Activated CD8-positive, alpha-beta memory T cell treated with anti-CD3 and anti-CD28 coated beads, Interleukin-2, amount 50 U/mL, for 24 hours (primary cell): ENCODE results near the gene CHCHD3.

ENCODE experiments used
- DNase-seq: peaks from one replicate; pipeline ENCODE4 v3.0.0-alpha.2; 2020; ENCODE audit errors: extremely low read depth

The CHCHD3 gene

DNA sequence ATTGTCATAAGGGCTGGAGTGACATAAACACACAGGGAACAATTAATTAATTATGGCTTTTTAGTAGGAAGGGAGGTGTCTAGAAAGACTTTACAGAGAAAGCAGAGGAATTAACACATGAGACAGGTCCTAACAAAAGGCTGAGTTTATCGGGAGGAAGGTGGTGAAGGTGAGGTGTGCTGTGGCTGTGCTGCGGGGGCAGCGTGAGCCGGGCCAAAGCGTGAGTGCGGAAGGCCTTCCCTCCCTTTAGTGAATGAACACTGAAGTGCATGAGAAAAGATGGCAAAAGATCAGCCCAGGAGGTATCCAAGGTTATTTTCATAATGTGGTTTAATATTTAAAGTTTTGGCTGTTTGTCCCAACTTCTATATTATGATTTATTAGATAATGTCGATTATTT is 262.2 kb downstream of the CHCHD3 start:
- no peak for DNase-seq

DNA sequence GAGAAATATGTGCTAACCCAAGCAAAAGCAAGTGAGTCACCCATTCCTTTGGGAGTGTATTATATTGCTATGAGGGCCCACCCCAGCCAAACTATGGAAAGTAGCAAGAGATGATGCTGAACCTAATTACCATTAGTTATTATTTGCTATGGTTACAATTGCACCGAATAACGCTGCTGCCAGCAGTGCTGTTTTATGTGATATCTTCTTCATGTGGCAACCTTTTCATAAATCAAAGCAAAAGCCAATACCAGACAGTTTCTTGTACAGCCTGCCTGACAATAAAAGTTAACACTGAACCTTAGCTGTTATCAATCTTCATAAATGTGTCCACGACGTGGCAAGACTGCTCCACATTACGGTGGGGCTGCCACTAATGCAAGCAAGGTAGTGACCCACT is 263.9 kb downstream of the CHCHD3 start:
- no peak for DNase-seq

DNA sequence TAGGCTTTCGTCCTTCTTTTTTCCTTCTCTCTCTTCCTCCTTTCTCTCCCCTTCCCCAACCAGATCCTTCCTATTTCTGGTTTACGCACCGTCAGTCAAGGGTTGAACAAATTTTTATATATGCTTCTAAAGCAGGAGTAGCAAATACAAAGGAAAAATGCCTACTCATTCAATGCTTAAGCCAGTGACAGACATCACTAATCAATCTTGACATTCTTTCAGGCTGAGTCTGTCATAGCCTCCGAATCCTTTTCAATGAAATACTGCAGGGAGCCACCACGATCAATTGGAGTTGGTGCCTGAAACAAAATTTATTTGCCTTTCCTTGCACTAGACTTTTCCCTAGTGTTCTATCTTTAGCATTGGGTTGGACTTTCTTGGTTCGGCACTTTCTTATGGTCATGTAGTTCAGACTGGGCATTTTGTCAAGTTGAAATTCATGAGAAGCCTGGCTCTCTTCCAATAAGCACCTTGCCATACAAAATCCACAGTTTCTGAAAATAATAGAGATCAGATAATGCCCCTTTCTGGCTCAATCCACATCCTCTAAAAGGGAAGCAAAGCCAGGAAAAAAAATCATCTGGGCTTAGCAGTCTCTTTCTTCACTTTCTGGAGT is 266.1 kb downstream of the CHCHD3 start:
- no peak for DNase-seq

DNA sequence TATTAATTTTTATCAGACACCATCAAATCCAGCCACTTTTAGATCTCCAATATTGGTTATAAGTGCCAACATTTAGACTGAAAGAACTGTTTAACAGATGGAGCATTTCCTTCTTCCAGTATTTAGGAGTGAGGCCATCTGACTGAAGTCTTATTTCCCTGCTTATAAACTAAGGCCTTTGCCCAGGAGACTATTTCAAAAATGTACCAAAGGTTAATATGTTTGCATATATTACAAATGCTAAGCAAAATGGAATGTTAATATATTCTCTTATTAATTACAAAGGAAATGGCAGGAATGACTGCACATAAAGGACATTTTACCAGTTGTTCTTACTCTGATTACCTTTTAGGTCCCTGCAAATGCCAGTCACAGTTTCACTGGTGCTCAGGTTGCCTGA is 266.8 kb downstream of the CHCHD3 start:
- no peak for DNase-seq

DNA sequence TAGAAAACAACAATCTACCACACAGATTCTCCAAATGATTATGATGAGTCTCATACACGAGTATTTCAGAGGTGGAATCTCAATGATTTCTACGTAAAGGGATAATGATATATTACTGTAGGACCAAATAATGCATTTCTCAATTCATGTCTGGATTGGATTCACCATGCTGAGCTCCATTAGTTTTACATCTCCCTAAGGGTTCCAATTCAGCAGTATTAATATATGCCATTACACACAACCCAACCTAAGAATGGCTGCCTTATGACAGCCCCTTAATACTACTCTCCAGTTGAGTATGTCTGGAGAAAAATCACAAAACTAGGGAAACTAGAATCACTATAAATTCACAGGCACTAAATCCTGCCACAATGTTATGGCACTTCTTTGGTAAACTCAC is 271.3 kb downstream of the CHCHD3 start:
- no peak for DNase-seq

- DNase-seq = no peak
Measured at GRCh38 chr7:132806834-132807233, 275.1 kb downstream of the CHCHD3 start.

- DNase-seq = no peak
Measured at GRCh38 chr7:132805766-132806165, 276.1 kb downstream of the CHCHD3 start.

DNA sequence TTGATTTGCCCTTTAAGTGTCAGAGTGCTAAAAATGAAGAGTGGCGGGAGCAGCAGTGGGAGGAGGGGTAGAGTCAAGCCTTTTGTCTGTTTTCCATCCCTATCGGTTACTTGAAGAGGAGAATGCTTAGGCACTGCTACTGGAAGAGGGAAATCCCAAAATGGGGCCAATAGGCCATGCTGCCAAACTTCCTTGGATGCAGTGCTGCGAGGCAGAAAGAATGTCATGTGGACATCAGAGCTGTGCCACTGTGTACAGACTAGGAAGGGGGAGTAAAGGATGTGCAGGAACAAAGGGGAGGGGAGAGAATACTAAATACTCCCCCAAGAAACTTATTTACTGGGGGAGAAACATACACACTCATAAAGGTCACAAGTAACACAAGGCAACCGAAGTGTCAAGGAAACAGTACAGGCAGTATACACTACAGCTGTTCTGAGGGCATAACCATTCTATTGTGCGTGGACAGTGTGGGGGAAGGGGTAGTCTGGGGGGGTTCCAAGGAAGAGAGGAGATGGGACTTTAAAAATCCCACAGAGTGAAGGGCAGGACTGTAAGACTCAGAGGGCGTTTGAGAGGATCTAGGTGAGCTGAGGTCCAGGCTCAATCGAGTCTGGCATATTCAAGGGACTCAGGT is 276.9 kb downstream of the CHCHD3 start:
- no peak for DNase-seq

DNA sequence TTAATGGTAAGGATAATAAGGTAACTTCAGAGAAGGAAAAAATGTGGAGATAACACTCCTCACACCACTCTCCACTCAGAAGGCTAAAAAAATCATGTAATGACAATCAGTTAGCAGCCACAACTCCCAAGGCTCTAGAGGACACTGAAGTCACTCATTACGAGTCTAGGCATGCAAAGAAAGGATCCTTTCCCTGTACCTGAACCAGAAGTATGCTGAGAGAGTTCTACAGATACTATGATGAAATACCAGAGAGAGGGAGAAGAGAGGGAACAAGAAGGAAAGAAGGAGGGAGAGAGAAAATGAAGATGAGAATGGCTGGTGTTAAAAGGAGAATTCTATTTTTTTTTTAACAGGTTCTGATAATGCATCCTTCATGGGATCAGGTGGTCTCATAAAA is 281.4 kb downstream of the CHCHD3 start:
- DNase-seq = no peak

- no peak for DNase-seq
Measured at GRCh38 chr7:132799081-132799413, 282.8 kb downstream of the CHCHD3 start.

- DNase-seq = no peak
Measured at GRCh38 chr7:132797152-132797551, 284.7 kb downstream of the CHCHD3 start.

DNA sequence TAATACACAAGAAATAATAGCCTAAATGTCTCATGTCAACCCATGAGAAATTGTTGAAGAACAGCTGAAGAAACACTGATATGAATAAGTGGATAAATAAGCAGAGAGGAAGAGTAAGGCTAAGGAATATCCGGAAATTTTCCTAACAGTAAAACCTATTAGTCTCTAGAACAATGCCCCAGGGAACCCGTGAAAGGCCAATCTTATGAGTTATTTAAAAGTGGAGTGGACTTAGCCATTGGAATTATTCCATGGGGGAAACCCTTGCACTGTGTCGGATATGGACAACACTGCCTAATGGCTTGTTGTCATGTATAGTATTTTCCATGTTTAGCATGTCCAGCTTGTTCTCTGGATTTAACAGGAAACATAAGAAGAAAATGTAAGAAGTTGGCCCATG is 288.4 kb downstream of the CHCHD3 start:
- DNase-seq = no peak

- no peak for DNase-seq
Measured at GRCh38 chr7:132791036-132791435, 290.9 kb downstream of the CHCHD3 start.

- no peak for DNase-seq
Measured at GRCh38 chr7:132790104-132790503, 291.8 kb downstream of the CHCHD3 start.

GRCh38 chr7:132789281-132789680 is 292.6 kb downstream of the CHCHD3 start:
- no peak for DNase-seq

DNA sequence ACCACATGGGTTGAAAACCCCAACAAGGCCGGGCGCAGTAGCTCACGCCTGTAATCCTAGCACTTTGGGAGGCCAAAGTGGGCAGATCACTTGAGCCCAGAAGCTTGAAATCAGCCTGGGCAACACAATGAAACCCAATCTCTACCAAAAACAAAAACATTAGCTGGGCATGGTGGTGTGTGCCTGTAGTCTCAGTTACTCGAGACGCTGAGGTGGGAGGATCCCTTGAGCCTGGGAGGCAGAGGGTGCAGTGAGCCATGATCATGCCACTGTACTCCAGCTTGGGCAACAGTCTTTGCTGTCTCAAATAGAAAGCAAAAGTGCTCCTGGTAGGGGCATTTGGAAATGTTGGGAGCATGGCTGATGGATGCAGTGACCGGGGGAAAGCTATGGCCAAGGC is 296.0 kb downstream of the CHCHD3 start:
- no peak for DNase-seq

- no peak for DNase-seq
Measured at GRCh38 chr7:132784406-132784805, 297.5 kb downstream of the CHCHD3 start.

- no peak for DNase-seq
Measured at GRCh38 chr7:132783824-132784223, 298.1 kb downstream of the CHCHD3 start.

DNA sequence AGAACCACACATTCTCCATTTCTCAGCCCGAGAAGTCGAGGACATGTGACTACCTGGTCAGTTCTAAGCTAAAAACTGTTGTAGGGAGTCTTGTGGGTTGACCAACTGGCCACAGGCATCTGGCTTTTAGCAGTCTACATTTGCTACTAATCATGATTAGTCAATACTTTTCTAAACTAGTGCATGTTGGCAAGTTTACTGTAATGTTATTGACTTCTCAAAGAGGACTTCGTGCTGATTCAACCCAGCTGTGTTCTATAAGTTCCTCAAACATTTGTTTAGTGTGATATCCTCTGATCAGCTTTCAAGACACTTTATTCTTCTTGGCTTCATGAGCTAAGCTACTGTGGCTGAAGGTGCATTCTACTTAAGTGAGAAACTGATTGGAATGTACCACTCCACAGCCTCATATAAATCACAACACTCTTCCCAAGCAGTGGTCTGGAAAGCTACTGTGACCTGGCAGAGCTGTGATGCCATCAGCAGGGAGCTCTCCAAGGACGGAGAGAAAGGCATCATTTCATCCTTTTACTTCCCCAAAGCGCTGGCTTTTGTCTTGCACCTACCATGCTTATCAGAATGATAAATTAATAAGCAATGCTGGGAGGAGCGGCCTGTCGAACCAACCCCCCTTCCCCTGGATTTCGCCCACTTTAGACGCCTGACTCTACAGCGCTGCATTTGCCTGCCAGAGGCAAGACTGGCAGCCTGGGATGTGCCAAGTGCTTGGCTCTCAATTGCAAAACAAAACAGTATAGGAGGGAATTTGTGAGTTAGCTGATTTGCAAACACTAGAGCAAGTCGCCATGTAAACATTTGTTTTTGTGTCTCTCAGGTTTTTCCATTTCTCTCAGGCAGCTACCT is 298.9 kb downstream of the CHCHD3 start:
- no peak for DNase-seq

DNA sequence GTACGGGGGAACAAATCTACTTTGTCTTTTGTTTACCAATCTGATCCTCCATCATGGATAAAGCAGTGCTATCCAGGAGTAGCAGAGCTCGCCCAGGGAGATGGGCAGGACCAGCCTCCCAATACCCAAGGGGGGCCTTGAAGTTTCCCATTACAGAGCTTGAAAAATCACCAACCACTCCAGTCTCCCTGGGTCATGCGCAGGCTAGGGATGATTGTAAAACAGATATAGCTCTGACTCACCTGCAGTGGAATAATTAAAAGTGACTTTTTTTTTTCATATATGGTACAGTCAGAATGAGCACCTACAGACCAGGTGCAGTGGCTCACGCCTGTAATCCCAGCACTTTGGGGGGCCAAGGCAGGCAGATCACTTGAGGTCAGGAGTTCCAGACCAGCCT is 301.1 kb downstream of the CHCHD3 start:
- DNase-seq = no peak

DNA sequence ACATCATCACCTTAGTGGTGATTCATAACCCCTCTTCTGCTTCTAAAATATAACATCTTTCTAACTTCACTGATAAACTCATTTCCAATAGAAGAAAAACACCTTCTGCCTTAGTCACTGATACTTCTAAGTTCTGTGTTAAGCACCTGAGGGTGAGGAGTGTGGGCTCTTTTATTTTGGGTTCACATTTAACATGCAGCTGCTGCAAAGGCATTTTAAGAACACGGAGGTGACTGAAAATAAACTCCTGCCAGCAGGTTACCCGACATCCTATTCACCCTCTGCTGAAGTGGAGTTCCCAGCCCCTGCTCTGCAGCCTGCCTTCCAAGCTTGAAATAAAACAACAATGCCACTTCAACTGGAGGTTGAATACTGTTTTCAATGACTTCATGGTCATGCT is 302.7 kb downstream of the CHCHD3 start:
- DNase-seq = no peak

GRCh38 chr7:132778761-132779160 is 303.1 kb downstream of the CHCHD3 start:
- no peak for DNase-seq

DNA sequence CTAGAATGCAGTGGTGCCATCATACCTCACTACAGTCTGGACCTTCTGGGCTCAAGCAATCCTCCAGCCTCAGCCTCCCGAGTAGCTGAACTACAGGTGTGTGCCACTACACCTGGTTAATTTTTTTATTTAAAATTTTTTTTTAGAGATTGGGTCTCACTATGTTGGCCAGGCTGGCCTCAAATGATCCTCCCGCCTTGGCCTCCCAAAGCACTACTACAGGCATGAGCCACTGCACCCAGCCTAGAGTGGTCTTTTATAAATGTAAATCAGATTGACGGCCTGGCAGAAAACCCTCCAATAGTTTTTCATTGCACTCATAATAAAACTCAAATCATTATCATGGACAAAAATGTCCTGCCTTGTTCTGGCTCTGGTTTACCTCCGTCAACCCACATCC is 303.9 kb downstream of the CHCHD3 start:
- no peak for DNase-seq
